Heart left ventricle (tissue), 13 donors: ENCODE data around the gene KIAA0753.

ENCODE experiments used
- CTCF ChIP-seq, 12 donors: fragments of 200-600 bp; sonication (generic) in 4 of 12; IDR thresholded peaks; one replicate each; pipeline versions ENCODE4 v1.5.0 to v1.8.0; 2018 to 2022; ENCODE audit warnings: antibody characterized with exemption in 12 of 12, mild to moderate bottlenecking in 5 of 12
- POLR2A ChIP-seq, 2 donors: fragments of 450-650 bp; IDR thresholded peaks; one replicate each; pipeline ENCODE4 v1.6.1; 2017; ENCODE audit warnings: antibody characterized with exemption in 2 of 2, mild to moderate bottlenecking in 2 of 2, moderate library complexity in 2 of 2
- donor health status: ischemic (EF 13 %, LVEDD 7.1; RV severe dilation, severe dysfunction).
- donor health status: DM: no; HTN: yes; CAD: no.
- donor health status: DM: no; HTN: no; CAD: no.
- donor health status: ischemic (EF 25% LVEDD 6.9; RV normal size, moderate dysfunction).
- donor health status: ischemic (EF 25% LVEDD 5.7; RV mildly dilated, moderate dysfunction).
- donor health status: ischemic (EF 35%, LVEDD 5.7; RV mildly dilated, moderate dysfunction).
- donor health status: nonischemic (EF 11% LVEDD 7.7; RV severe dilation, severe dysfunction).
- donor health status: DM: yes; HTN: yes; CAD: no.
- donor health status: PGD.
- donor health status: ischemic (EF 29% LVEDD 5.4; RV normal size, mild dysfunction).
- donor health status: nonischemic (EF 23%, LVEDD 6.1; RV moderate dilation, normal function).

- TF ChIP-seq CTCF (IDR thresholded peaks at IDR 0.05) (peak in 1 of 12 donors; percentile 6), POLR2A (IDR thresholded peaks at IDR 0.05) (peak in 1 of 2 donors; percentile 69)
Observed at GRCh38 chr17:6651354-6651918, 10.9 kb upstream of the KIAA0753 start, which contains the start of the genes C17orf100 and MED31.
